Muscle layer of duodenum (tissue), 2 donors: ENCODE data around the gene TMEM169.

ENCODE experiments used
- H3K27ac ChIP-seq: one replicate; pipeline ENCODE4 v1.7.0; 2013; ENCODE audit warnings: mild to moderate bottlenecking, low read length
- H3K27me3 ChIP-seq: one replicate; pipeline ENCODE4 v1.7.0; 2013; ENCODE audit warnings: low read depth, mild to moderate bottlenecking, control low read depth, low read length
- H3K36me3 ChIP-seq, 2 donors: one replicate each; pipeline ENCODE4 v1.7.0; 2013; ENCODE audit warnings: low read length in 2 of 2, control low read depth in 1 of 2, mild to moderate bottlenecking in 1 of 2; ENCODE audit not compliant: insufficient read depth in 2 of 2, control insufficient read depth in 1 of 2
- H3K4me1 ChIP-seq, 2 donors: one replicate each; pipeline ENCODE4 v1.7.0; 2013; ENCODE audit warnings: low read length in 2 of 2, mild to moderate bottlenecking in 2 of 2, control low read depth in 1 of 2, moderate library complexity in 1 of 2; ENCODE audit not compliant: insufficient read depth in 2 of 2, control insufficient read depth in 1 of 2
- H3K4me3 ChIP-seq, 2 donors: one replicate each; pipeline ENCODE4 v1.7.0; 2013; ENCODE audit warnings: low read length in 2 of 2, low read depth in 1 of 2, mild to moderate bottlenecking in 1 of 2
- H3K9me3 ChIP-seq, 2 donors: one replicate each; pipeline ENCODE4 v1.7.0; 2013; ENCODE audit warnings: low read length in 2 of 2, control low read depth in 1 of 2, mild to moderate bottlenecking in 1 of 2; ENCODE audit not compliant: control insufficient read depth in 1 of 2
- donor health status: healthy.

Gene TMEM169

GRCh38 chr2:216117561-216118340, 36.0 kb downstream of the TMEM169 start:
- no peaks in the 10 kb centered on the region for H3K27me3 ChIP-seq
- no peaks in the 10 kb centered on the region for H3K9me3 ChIP-seq
- no peak overlapping the region for H3K27ac ChIP-seq
- peaks cover 65 to 68% of the 10 kb centered on the region in 2 donors for H3K36me3 ChIP-seq
- H3K4me3 ChIP-seq, result no peak overlapping the region
- peaks cover 6 to 35% of the 10 kb centered on the region in 2 donors for H3K4me1 ChIP-seq

- Histone ChIP-seq H3K4me3 (no peak overlapping the region), H3K9me3 (no peaks in the 10 kb centered on the region), H3K36me3 (peaks cover 64 to 65% of the 10 kb centered on the region in 2 donors), H3K4me1 (peaks cover 6 to 35% of the 10 kb centered on the region in 2 donors), H3K27me3 (no peaks in the 10 kb centered on the region), H3K27ac (no peak overlapping the region)
Observed at GRCh38 chr2:216118474-216118873, 36.8 kb downstream of the TMEM169 start.

- no peaks in the 10 kb centered on the region for H3K27me3 ChIP-seq
- no peaks in the 10 kb centered on the region for H3K9me3 ChIP-seq
- no peak overlapping the region for H3K27ac ChIP-seq
- no peak overlapping the region for H3K4me3 ChIP-seq
- H3K36me3 ChIP-seq, result peaks cover 63% of the 10 kb centered on the region in 2 donors
- H3K4me1 ChIP-seq, result peaks cover 4 to 34% of the 10 kb centered on the region in 2 donors
Observed at GRCh38 chr2:216119146-216119545, 37.4 kb downstream of the TMEM169 start.

DNA sequence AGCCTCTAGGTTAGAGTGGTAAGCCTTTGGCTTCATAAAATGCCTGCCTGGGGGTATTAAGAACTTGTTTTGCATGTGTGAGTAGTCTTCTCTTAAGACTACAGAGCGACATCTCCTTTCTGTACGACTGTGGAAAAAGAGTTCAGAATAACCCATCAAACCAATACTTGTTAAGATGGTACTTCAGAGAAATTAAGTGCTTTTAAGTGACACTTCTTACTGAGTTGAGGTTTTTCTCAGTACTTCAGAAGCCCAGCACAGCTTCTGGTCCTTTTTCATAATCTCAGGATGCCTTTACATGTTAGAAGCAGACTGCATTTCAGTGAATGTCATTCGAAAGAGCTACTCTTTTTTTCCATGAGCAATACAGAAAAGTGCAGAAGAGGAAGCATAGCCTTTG, 38.3 kb downstream of the TMEM169 start:
- Histone ChIP-seq H3K36me3 (peaks cover 66 to 68% of the 10 kb centered on the region in 2 donors), H3K4me3 (no peak overlapping the region), H3K27me3 (no peaks in the 10 kb centered on the region), H3K9me3 (no peaks in the 10 kb centered on the region), H3K27ac (no peak overlapping the region), H3K4me1 (peaks cover 0 to 29% of the 10 kb centered on the region in 2 donors)

- H3K27me3 ChIP-seq, result no peaks in the 10 kb centered on the region
- H3K9me3 ChIP-seq, result no peaks in the 10 kb centered on the region
- no peak overlapping the region for H3K27ac ChIP-seq
- H3K36me3 ChIP-seq, result peaks cover 77 to 78% of the 10 kb centered on the region in 2 donors
- peaks cover 0 to 20% of the 10 kb centered on the region in 2 donors for H3K4me1 ChIP-seq
- H3K4me3 ChIP-seq, result no peak overlapping the region
Observed at GRCh38 chr2:216121255-216121654, 39.5 kb downstream of the TMEM169 start.

DNA sequence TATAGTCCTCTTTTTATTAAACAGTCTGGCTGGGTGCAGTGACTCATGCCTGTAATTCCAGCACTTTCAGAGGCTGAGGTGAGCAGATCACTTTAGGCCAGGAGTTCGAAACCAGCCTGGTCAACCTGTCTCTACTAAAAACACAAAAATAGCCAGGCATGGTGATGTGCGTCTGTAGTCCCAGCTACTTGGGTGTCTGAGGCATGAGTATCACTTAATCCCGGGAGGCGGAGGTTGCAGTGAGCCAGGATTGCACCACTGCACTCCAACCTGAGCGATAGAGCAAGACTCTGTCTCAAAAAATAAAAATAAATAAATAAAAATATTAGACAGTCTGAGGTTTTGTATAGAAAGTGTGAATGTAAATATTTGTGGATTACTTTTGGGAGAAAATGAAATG, 45.2 kb downstream of the TMEM169 start:
- H3K9me3 ChIP-seq, result no peaks in the 10 kb centered on the region
- no peaks in the 10 kb centered on the region for H3K27me3 ChIP-seq
- no peak overlapping the region for H3K4me3 ChIP-seq
- peaks cover 65 to 70% of the 10 kb centered on the region in 2 donors for H3K36me3 ChIP-seq
- H3K27ac ChIP-seq, result no peak overlapping the region
- H3K4me1 ChIP-seq, result no peaks in the 10 kb centered on the region

DNA sequence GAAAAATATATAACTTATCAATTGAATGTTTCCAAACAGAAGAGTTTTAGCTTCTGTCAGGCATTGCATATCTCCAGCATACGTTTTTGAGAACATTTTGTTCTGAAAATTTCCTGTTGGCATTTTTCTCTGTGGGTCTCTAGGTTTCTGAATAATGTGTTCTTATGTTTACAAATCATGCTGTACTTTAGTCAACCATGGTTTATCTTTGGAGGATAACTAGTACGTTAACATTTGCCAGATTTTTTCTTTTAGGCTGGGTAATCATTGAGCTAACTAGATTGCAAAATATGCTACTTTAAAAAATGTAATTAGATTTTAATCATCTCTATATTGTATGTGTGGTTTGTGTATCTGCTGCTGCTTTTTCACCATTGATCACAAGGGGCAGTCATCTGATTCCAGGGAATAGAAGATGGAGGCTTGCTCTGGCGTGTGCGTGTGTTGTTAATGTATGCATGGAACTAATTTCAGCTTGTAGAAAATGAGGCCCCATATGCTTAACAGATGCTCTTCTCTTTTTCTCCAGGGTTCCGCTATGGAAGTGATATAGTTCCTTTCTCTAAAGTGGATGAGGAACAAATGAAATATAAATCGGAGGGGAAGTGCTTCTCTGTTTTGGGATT, 48.7 kb downstream of the TMEM169 start:
- Histone ChIP-seq H3K36me3 (peaks cover 68% of the 10 kb centered on the region in 2 donors), H3K4me1 (no peaks in the 10 kb centered on the region), H3K4me3 (no peak overlapping the region), H3K27me3 (no peaks in the 10 kb centered on the region), H3K9me3 (no peaks in the 10 kb centered on the region), H3K27ac (no peak overlapping the region)

DNA sequence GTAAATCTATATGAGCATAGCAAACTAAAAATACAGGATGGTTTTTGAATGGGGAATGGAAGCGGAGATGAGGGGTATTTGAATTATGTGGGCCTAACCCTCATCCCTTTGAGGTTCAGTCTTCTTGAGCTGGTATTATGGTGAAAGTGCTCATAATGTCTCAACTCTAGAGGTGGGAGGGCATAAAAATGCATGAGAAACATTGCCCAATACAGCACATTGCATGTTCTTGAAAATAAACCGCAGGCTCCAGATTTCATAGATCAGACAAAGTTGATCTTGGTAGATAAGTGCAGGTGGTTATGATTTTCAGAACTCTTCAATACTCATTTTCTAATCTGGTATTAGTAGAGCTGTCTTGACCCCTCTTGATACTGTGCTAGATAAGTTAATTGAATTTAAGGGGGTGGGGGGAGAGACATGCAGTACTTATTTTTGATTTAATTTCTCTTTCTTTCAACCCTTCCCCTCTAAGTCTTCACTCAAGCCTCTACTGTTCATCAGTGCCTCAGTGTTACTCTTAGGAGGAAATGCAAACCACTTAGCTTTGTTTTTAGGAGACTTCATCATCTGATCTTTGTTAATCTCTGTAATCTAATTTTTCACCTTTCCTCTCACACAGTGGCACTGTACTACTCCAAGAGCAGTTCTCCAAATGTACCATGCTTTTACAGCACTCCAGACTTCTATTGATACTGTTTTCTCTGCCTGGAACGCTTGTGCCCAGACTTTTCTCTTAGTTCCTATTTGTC, 49.6 kb downstream of the TMEM169 start:
- H3K36me3 ChIP-seq, result peaks cover 60 to 66% of the 10 kb centered on the region in 2 donors
- H3K4me1 ChIP-seq, result no peaks in the 10 kb centered on the region
- H3K4me3 ChIP-seq, result no peak overlapping the region
- no peaks in the 10 kb centered on the region for H3K9me3 ChIP-seq
- no peak overlapping the region for H3K27ac ChIP-seq
- H3K27me3 ChIP-seq, result no peaks in the 10 kb centered on the region

GRCh38 chr2:216132585-216132984, 50.9 kb downstream of the TMEM169 start:
- no peaks in the 10 kb centered on the region for H3K4me1 ChIP-seq
- no peak overlapping the region for H3K4me3 ChIP-seq
- peaks cover 64 to 69% of the 10 kb centered on the region in 2 donors for H3K36me3 ChIP-seq
- no peaks in the 10 kb centered on the region for H3K27me3 ChIP-seq
- no peaks in the 10 kb centered on the region for H3K9me3 ChIP-seq
- no peak overlapping the region for H3K27ac ChIP-seq

DNA sequence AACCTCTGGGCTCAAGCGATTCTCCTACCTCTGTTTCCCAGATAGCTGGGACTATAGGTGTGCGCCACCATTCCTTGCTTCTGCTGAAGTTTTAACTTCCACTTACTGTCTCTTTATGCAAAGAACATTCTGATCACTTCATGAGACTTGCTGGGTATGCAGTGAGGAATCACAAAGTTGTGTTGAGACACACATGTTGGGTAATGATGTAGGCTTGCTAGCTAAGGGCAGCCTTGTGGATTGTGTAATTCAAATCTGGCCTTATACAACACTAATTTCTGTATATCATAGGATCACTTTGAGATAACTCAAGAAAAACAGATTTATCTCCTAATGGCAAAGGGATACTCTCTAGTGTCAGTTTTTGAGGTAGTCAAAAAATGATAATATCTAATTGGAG, 51.7 kb downstream of the TMEM169 start:
- Histone ChIP-seq H3K4me1 (no peaks in the 10 kb centered on the region), H3K9me3 (no peaks in the 10 kb centered on the region), H3K36me3 (peaks cover 65 to 72% of the 10 kb centered on the region in 2 donors), H3K27me3 (no peaks in the 10 kb centered on the region), H3K27ac (no peak overlapping the region), H3K4me3 (no peak overlapping the region)

- Histone ChIP-seq H3K4me1 (no peaks in the 10 kb centered on the region), H3K36me3 (peaks cover 61 to 83% of the 10 kb centered on the region in 2 donors), H3K27me3 (no peaks in the 10 kb centered on the region), H3K9me3 (no peaks in the 10 kb centered on the region), H3K27ac (no peak overlapping the region), H3K4me3 (no peak overlapping the region)
Observed at GRCh38 chr2:216134958-216135541, 53.3 kb downstream of the TMEM169 start.
